T1000 (cell line): ENCODE results near the gene SOCS2.
"Not testable (repeated sequence)": the region's sequence is repeated elsewhere in the genome, so short reads cannot be mapped to it uniquely, and the experiment has no call there.

Experiments
- DNase-seq: peaks from one replicate; lab custom pipeline; 2025; ENCODE audit warnings: mixed read lengths; lab: John Stamatoyannopoulos, UW

The SOCS2 gene

GRCh38 chr12:93593843-93594242, 21.4 kb downstream of the SOCS2 start:
- DNase-seq: no peak

- DNase-seq: no peak
Observed at GRCh38 chr12:93594766-93595311, 22.4 kb downstream of the SOCS2 start.

DNA sequence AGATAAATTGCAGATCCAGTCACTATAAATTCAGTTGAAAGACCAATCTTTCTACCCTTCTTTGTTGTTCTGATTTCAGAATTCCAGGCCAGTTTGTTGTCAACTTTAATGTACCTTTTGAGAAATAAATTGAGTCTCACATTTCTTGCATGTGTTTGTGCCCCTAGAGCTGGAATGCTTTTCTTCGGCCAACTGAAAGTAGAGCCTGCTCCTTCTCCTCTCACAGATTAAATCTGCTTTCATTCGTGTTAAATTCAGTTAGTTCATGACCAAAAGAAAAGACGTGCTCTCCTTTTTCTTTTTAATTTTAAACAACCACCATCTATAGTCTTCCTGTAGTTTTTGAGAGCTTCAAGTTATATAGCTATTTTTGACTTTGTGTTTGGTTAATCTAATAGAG, 22.9 kb downstream of the SOCS2 start:
- DNase-seq: no peak

DNA sequence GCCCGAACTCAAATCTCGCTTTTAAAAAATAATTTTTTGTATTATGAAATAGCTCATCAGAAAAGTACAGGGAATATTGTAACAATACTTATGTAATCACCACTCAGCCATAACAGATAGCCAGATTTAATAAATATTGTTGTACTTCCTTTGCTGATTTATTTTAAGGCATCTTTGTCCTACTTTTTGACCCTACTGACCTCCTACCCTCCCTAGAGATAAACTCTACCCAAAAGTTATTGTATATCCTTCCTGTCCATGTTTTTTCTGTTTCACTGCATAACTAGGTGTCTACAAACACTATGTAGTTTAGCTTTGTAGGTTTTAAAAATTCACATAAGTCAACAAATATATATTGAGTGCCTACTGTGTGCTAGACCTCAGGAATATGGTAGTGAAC, 25.1 kb downstream of the SOCS2 start:
- no peak for DNase-seq

DNA sequence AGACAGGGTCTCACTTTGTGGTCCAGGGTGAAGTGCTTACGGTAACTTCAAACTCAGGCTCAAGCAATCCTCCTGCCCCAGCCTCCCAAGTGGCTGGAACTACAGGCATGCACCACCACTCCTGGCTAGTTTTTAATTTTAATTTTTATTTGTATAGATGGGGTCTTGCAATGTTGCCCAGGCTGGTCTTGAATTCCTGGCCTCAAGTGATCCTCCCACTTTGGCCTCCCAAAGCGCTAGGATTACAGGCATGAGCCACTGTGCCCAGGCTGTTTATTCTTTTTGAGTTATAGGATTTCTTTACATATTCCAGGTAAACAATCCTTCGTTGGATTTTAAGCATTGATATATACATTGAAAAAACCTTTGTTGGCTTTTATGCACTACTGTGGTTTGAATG, 26.7 kb downstream of the SOCS2 start:
- no peak for DNase-seq

GRCh38 chr12:93601591-93601990, 29.1 kb downstream of the SOCS2 start:
- no peak for DNase-seq

DNA sequence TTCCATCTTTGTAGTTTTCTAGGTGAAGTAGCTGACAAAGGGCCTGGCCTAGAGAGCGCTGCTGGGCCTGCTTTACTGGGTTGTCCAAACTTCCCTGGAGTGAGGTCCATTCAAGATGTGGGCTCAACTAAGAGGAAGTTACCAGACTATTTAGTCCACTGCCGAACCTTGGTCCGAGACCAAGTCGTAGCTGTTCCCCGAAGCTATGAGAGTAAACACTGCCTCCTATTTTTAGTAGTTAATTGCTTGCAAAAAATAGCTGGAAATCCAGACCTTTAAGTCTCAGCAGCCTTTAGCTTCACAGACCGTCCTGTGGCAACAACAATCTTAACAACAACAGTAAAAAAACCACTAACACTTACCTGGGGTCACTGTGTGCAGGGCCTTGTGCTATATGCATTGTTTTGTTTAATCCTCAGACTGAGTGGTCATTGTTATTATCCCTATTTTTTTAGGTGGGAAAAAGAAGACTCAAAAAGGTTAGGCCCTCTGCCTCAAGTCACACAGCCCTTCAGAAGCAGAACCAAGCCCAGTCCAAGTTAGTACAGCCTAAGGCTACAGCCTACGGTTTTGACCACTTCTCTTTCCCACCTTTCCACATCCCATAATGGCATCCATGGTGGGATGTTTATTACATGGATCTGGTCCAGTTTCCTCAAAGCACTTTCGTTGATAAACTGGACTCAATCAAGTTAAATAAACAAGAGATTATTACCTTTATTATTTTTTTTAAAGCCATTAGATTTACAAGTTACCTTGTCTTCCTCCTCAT, 30.6 kb downstream of the SOCS2 start:
- DNase-seq: no peak

- DNase-seq: no peak
Observed at GRCh38 chr12:93603762-93604161, 31.3 kb downstream of the SOCS2 start.

DNA sequence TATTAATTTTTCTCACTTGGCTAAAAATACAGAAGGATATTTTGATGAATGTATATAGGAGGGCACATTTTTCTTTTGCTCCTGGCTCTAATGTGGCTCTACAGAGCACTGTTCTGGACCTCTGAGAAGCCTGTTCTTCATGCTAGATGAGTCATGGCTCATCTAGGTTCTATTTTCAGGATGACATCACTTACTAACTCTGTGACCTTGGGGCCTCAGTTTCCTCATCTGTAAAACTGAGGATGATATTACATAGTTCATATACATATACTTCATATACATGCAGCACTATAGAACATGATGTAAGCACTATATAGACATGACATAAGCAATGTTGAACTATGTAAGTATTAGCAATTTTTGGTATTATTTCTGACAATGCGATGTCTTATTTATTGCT, 35.8 kb downstream of the SOCS2 start:
- no peak for DNase-seq

DNA sequence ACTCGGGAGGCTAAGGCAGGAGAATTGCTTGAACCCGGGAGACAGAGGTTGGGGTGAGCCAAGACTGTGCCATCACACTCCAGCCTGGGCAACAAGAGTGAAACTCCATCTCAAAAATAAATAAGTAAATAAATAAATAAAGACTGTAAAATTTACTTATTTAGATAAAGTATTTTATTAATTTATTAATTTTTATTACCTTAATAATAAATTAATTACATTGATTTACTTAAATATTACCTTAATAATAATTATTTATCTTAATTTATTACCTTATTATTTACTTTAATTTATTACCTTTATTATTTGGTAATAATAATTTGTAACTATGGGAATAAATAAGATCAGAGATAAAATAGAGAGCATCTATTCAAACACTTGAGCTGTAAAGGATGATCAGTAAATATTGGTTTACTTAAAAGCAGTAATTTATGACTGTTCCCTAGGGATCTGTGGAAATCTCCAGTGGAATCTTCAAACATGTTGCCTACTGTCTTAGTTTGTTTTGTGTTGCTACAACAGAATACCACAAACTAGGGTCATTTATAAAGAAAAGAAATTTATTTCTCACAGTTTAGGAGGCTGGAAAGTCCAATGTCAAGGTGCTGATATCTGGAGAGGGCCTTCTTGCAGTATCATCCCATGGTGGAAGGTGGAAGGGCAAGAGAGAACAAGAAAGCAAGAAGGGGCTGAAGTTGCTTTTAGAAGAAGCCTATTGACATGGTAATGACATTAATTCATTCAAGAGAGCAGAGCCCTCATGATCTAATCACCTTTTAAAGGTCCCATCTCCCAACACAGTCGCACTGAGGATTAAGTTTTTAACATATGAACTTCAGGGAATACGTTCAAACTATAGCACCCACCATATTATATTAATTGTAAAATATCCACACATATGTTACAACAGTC, 37.1 kb downstream of the SOCS2 start:
- DNase-seq: no peak

DNA sequence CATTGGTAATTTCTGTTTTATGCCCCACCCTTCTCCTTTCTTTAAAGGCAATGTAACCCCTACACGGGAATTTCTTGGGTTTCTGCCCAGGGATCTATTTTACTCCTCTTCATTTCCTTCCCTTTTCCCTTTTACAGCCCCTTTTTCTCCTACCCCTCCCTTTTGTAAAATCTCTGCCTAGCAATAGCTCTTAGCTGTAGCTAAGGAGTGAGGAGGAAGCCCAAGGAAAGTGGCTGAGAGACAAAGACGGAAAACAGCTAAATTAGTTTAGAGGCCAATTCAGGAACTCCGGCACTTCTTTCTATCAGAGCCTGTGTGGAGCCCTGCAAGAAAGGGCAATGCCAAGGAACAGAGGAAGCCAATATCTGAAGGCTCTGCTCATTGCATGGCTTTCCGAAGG, 40.3 kb downstream of the SOCS2 start:
- no peak for DNase-seq

GRCh38 chr12:93614917-93615596, 42.6 kb downstream of the SOCS2 start:
- no peak for DNase-seq

DNA sequence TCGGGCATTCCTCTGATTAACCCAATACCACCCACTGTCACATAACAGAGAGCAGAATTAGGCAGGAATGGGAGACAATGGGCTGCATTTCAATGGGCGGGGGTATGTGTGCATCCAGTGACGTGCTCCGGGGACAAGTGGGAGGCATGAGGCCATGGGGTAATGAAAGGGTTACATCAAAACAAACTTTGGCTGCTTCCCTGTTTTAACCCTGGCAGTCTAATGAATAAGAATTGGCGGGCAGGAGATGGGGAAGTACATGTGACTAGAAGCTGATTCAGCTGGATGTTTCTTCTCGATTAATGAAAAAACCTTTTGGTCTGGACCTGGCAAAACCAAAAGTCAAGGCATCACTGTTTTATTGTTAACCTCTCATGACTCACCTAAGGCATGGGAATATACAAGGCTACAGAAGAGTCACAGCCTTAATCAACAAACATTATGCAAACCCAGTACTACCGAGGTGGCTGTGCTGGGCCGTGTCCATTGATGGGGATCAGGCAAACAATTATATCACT, 44.2 kb downstream of the SOCS2 start:
- DNase-seq: no peak

GRCh38 chr12:93618891-93619410, 46.5 kb downstream of the SOCS2 start:
- DNase-seq: no peak

DNA sequence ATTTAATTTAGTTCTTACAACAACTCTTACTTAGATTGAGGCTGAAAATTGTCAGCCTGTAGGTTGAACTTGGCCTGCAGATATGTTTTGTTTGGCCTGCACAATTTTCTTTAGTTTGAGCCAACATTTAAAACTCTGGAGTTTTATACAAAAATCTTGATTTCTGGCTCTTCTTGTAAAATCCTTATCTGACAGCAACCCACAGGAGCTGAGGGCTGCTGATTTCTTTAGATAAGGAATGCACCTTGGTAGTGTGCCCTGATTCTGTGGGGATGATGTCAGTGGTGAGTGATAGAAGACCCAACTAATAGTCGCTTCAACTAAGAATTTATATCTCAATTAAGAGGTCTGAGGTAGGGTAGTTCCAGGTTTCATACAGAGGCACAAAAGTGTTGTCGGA, 49.5 kb downstream of the SOCS2 start:
- no peak for DNase-seq

- DNase-seq: no peak
Observed at GRCh38 chr12:93622485-93622884, 50.0 kb downstream of the SOCS2 start.

GRCh38 chr12:93624595-93625294, 52.3 kb downstream of the SOCS2 start:
- no peak for DNase-seq

- DNase-seq: not testable (repeated sequence)
Observed at GRCh38 chr12:93625295-93625645, 52.8 kb downstream of the SOCS2 start.

- DNase-seq: no peak
Observed at GRCh38 chr12:93626160-93626559, 53.7 kb downstream of the SOCS2 start.
